SK-N-SH treated with all-trans-retinoic acid at 6 μM for 48 hours (cell line): Measurements from ENCODE around the gene ZNF423.
A peak's percentile ranks its signal among the peaks of the same experiment; 100 is the strongest.

Source experiments
- ATAC-seq: fragments of 200-7000 bp; cut with Tn5 transposase; 3 replicates; pipeline ENCODE4 v1.9.1; 2020; ENCODE audit warnings: mild to moderate bottlenecking, moderate library complexity
- ARNTL ChIP-seq: fragments of 450-650 bp; formaldehyde crosslinking; IDR thresholded peaks from 2 replicates; pipeline ENCODE4 v1.5.0; 2020; ENCODE audit warnings: low read depth, mild to moderate bottlenecking, moderate library complexity, borderline replicate concordance
- BACH2 ChIP-seq: fragments of 250-450 bp; sonication (Bioruptor Pico); IDR thresholded peaks from 2 replicates; pipeline ENCODE4 v1.9.0; 2021; ENCODE audit warnings: mild to moderate bottlenecking, borderline replicate concordance
- CREB5 ChIP-seq: fragments of 250-450 bp; sonication (Bioruptor Pico); IDR thresholded peaks from 2 replicates; pipeline ENCODE4 v1.5.1; 2020; ENCODE audit warnings: low read depth, mild to moderate bottlenecking, moderate library complexity
- CSDC2 ChIP-seq: fragments of 250-450 bp; sonication (Bioruptor Pico); IDR thresholded peaks from 2 replicates; pipeline ENCODE4 v1.5.0; 2020; ENCODE audit warnings: mild to moderate bottlenecking, moderate library complexity
- ESRRG ChIP-seq: fragments of 250-450 bp; sonication (Bioruptor Pico); IDR thresholded peaks from 2 replicates; pipeline ENCODE4 v1.6.1; 2021; ENCODE audit warnings: mild to moderate bottlenecking
- GLIS3 ChIP-seq: fragments of 250-450 bp; sonication (Bioruptor Pico); IDR thresholded peaks from 2 replicates; pipeline ENCODE4 v1.5.0; 2020; ENCODE audit warnings: mild to moderate bottlenecking, moderate library complexity
- ISL1 ChIP-seq: fragments of 250-450 bp; sonication (Bioruptor Pico); IDR thresholded peaks from 2 replicates; pipeline ENCODE4 v2.1.2; 2022; ENCODE audit warnings: mild to moderate bottlenecking, moderate library complexity
- OSR1 ChIP-seq: fragments of 250-450 bp; sonication (Bioruptor Pico); IDR thresholded peaks from 2 replicates; pipeline ENCODE4 v1.8.0; 2022; ENCODE audit warnings: moderate library complexity, mild to moderate bottlenecking, inconsistent platforms
- PPARA ChIP-seq: fragments of 250-450 bp; sonication (Bioruptor Pico); IDR thresholded peaks from 2 replicates; pipeline ENCODE4 v1.5.0; 2020; ENCODE audit warnings: mild to moderate bottlenecking, borderline replicate concordance
- RARB ChIP-seq: fragments of 250-450 bp; sonication (Bioruptor Pico); IDR thresholded peaks from 2 replicates; pipeline ENCODE4 v1.8.0; 2021; ENCODE audit warnings: mild to moderate bottlenecking, moderate library complexity
- SNAI2 ChIP-seq: fragments of 250-450 bp; sonication (Bioruptor Pico); IDR thresholded peaks from 2 replicates; pipeline ENCODE4 v1.5.0; 2020; ENCODE audit warnings: mild to moderate bottlenecking, moderate library complexity
- TCF4 ChIP-seq: fragments of 250-450 bp; sonication (Bioruptor Pico); IDR thresholded peaks from 2 replicates; pipeline ENCODE4 v1.8.0; 2021; ENCODE audit warnings: mild to moderate bottlenecking, moderate library complexity, borderline replicate concordance
- TOX ChIP-seq: fragments of 250-450 bp; sonication (Bioruptor Pico); IDR thresholded peaks from 2 replicates; pipeline ENCODE4 v1.8.0; 2021; ENCODE audit warnings: mild to moderate bottlenecking, moderate library complexity, borderline replicate concordance
- ZC3H10 ChIP-seq: fragments of 250-450 bp; sonication (Bioruptor Pico); IDR thresholded peaks from 2 replicates; pipeline ENCODE4 v1.5.1; 2021; ENCODE audit warnings: mild to moderate bottlenecking, moderate library complexity
- ZFP3 ChIP-seq: fragments of 250-450 bp; sonication (Bioruptor Pico); IDR thresholded peaks from 2 replicates; pipeline ENCODE4 v1.5.0; 2020; ENCODE audit warnings: mild to moderate bottlenecking, moderate library complexity
- ZFP30 ChIP-seq: fragments of 450-650 bp; formaldehyde crosslinking; IDR thresholded peaks from 2 replicates; pipeline ENCODE4 v1.5.0; 2022; ENCODE audit warnings: mild to moderate bottlenecking, moderate library complexity
- ZNF70 ChIP-seq: fragments of 450-650 bp; formaldehyde crosslinking; IDR thresholded peaks from 2 replicates; pipeline ENCODE4 v1.5.0; 2020; ENCODE audit warnings: mild to moderate bottlenecking, moderate library complexity
- ZNF8 ChIP-seq: fragments of 450-650 bp; formaldehyde crosslinking; IDR thresholded peaks from 2 replicates; pipeline ENCODE4 v1.5.0; 2020; ENCODE audit warnings: mild to moderate bottlenecking, moderate library complexity
- TF ChIP-seq, protein P1 (sequence below): fragments of 250-450 bp; sonication (Bioruptor Pico); IDR thresholded peaks from 2 replicates; pipeline ENCODE4 v1.5.0; 2020; ENCODE audit warnings: mild to moderate bottlenecking, moderate library complexity
- TF ChIP-seq, protein P2 (sequence below): fragments of 250-450 bp; sonication (Bioruptor Pico); IDR thresholded peaks from 2 replicates; pipeline ENCODE4 v1.8.0; 2021; ENCODE audit warnings: low read depth, mild to moderate bottlenecking, moderate library complexity, borderline replicate concordance

ZNF423 gene

GRCh38 chr16:49816875-49817274 is 39.0 kb downstream of the ZNF423 start:
- no peak for TF ChIP-seq ARNTL (CRISPR knock-in tag)
- TF ChIP-seq ZC3H10 (CRISPR knock-in tag), result no peak
- no peak for TF ChIP-seq RARB (CRISPR knock-in tag)
- no peak for TF ChIP-seq OSR1
- TF ChIP-seq, protein P1, sequence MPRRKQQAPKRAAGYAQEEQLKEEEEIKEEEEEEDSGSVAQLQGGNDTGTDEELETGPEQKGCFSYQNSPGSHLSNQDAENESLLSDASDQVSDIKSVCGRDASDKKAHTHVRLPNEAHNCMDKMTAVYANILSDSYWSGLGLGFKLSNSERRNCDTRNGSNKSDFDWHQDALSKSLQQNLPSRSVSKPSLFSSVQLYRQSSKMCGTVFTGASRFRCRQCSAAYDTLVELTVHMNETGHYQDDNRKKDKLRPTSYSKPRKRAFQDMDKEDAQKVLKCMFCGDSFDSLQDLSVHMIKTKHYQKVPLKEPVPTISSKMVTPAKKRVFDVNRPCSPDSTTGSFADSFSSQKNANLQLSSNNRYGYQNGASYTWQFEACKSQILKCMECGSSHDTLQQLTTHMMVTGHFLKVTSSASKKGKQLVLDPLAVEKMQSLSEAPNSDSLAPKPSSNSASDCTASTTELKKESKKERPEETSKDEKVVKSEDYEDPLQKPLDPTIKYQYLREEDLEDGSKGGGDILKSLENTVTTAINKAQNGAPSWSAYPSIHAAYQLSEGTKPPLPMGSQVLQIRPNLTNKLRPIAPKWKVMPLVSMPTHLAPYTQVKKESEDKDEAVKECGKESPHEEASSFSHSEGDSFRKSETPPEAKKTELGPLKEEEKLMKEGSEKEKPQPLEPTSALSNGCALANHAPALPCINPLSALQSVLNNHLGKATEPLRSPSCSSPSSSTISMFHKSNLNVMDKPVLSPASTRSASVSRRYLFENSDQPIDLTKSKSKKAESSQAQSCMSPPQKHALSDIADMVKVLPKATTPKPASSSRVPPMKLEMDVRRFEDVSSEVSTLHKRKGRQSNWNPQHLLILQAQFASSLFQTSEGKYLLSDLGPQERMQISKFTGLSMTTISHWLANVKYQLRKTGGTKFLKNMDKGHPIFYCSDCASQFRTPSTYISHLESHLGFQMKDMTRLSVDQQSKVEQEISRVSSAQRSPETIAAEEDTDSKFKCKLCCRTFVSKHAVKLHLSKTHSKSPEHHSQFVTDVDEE, result no peak
- no peak for TF ChIP-seq TOX (CRISPR knock-in tag)
- no peak for TF ChIP-seq CSDC2
- ATAC-seq, result no peak

DNA sequence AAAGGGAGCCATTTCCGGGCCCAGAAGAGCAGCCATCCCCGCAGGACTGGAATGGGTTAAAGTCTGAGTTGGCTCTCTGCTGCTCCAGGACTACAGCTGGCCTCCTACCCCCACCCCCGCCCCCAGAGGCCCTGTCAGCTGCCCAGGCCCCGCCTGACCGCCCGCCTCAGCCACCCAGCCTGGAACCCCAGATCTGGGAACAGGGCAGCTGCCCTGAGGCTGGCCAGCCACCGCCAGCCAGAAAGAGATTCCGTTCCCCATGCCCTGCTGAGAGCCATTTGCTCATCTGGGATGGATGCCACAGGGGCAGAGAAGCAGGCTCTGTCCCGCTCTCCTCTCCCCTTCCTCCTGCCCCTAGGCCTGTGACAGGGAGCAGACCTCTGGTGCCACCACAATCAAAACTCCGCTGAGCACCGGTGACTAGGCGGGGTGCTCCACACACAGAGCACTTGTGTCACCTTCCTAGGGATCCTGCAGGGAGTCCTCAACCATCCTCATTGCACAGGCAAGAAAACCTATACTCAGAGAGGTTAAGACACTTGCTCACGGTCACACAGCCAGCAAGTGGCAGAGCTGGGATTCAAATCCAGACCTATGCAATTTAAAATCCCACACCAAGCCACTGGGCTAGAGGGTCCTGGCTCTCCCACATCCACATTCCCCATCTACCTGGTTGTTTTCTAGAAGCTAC is 44.1 kb downstream of the ZNF423 start:
- ATAC-seq, result peak; percentile 64; the same call in 1 of the 3 replicates
- TF ChIP-seq BACH2 (CRISPR knock-in tag) (no peak), ZFP3 (CRISPR knock-in tag) (no peak), CREB5 (no peak), ISL1 (CRISPR knock-in tag) (no peak), ZNF70 (CRISPR knock-in tag) (no peak; the same call in 1 of the 2 replicates), ESRRG (CRISPR knock-in tag) (no peak), PPARA (CRISPR knock-in tag) (no peak), ZFP30 (CRISPR knock-in tag) (no peak), CSDC2 (no peak), TCF4 (CRISPR knock-in tag) (peak; percentile 45; the same call in 1 of the 2 replicates)
- TF ChIP-seq, protein P1, result peak; percentile 55; the same call in 1 of the 2 replicates
- TF ChIP-seq, protein P2, sequence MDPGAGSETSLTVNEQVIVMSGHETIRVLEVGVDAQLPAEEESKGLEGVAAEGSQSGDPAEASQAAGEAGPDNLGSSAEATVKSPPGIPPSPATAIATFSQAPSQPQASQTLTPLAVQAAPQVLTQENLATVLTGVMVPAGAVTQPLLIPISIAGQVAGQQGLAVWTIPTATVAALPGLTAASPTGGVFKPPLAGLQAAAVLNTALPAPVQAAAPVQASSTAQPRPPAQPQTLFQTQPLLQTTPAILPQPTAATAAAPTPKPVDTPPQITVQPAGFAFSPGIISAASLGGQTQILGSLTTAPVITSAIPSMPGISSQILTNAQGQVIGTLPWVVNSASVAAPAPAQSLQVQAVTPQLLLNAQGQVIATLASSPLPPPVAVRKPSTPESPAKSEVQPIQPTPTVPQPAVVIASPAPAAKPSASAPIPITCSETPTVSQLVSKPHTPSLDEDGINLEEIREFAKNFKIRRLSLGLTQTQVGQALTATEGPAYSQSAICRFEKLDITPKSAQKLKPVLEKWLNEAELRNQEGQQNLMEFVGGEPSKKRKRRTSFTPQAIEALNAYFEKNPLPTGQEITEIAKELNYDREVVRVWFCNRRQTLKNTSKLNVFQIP (CRISPR knock-in tag), result no peak

DNA sequence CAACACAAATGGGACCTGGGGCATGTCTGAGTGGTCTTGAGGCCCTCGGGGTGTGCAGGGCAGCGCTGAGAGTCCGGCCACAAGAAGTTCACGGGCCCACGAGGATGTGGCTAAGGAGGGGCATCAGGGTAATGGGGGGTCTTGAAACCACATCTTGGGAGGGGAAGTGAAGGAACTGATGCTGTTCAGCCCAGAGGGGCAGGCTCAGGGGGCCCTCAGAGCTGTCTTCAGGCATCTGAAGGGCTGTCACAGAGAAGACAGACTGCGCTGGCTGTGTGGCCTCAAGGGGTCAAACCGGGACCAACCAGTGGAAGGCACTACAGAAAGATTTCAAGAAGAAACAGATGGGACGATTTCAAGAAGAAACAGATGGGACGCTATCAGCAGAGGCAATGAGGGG is 45.1 kb downstream of the ZNF423 start:
- ATAC-seq, result no peak
- TF ChIP-seq, protein P2 (CRISPR knock-in tag), result no peak
- TF ChIP-seq ZNF8 (CRISPR knock-in tag) (no peak), ARNTL (CRISPR knock-in tag) (no peak), TCF4 (CRISPR knock-in tag) (no peak), ZNF70 (CRISPR knock-in tag) (no peak), SNAI2 (no peak), ZFP30 (CRISPR knock-in tag) (no peak), ZFP3 (CRISPR knock-in tag) (no peak), RARB (CRISPR knock-in tag) (no peak), OSR1 (no peak), GLIS3 (CRISPR knock-in tag) (no peak), TOX (CRISPR knock-in tag) (no peak)
